K562 (cell line): ENCODE results near the gene LRRC3C. TPM values are rescaled to one million over a fixed set of nuclear protein-coding genes. Genes with fewer than 3 reads are reported as not detected.

Experiments
- CCNT2 ChIP-seq: IDR thresholded peaks from 2 replicates; pipeline ENCODE4 v1.6.1; 2011; ENCODE audit warnings: borderline replicate concordance, low read depth, mild to moderate bottlenecking, moderate library complexity, mixed read lengths, low read length; ENCODE audit not compliant: insufficient read length; ENCODE audit errors: extremely low read depth
- GTF2E2 ChIP-seq: fragments of 200-800 bp; sonication (Bioruptor generic); IDR thresholded peaks from 2 replicates; pipeline ENCODE4 v1.6.1; 2016; ENCODE audit warnings: missing genetic modification characterization, missing compliant biosample characterization
- MGA ChIP-seq: fragments of 450-650 bp; IDR thresholded peaks from 2 replicates; pipeline ENCODE4 v1.6.1; 2016; ENCODE audit warnings: mild to moderate bottlenecking, moderate library complexity
- PTBP1 ChIP-seq: fragments of 200-400 bp; formaldehyde crosslinking; IDR thresholded peaks from 2 replicates; pipeline ENCODE4 v1.6.1; 2017; ENCODE audit warnings: low read depth, low read length
- SUPT5H ChIP-seq: fragments of 450-650 bp; IDR thresholded peaks from 2 replicates; pipeline ENCODE4 v1.6.1; 2016
- TFAP4 ChIP-seq: sonication (generic); formaldehyde crosslinking; IDR thresholded peaks from 2 replicates; pipeline ENCODE4 v1.8.0; 2022; ENCODE audit warnings: missing genetic modification reagents, mild to moderate bottlenecking, moderate library complexity, borderline replicate concordance
- THRA ChIP-seq: fragments of 450-650 bp; IDR thresholded peaks from 2 replicates; pipeline ENCODE4 v1.6.1; 2017; ENCODE audit warnings: mild to moderate bottlenecking, moderate library complexity
- THRB ChIP-seq: fragments of 450-650 bp; formaldehyde crosslinking; conservative IDR thresholded peaks from 2 replicates; pipeline ENCODE4 v1.4.0; 2022; ENCODE audit warnings: mild to moderate bottlenecking, missing genetic modification characterization
- ZKSCAN1 ChIP-seq: fragments of 150-350 bp; IDR thresholded peaks from 2 replicates; pipeline ENCODE4 v1.6.1; 2016; ENCODE audit warnings: low read depth, low read length
- ZZZ3 ChIP-seq: fragments of 450-650 bp; IDR thresholded peaks from 2 replicates; pipeline ENCODE4 v1.6.1; 2016; ENCODE audit warnings: antibody characterized with exemption, mild to moderate bottlenecking, moderate library complexity
- polyA plus RNA-seq, 8 experiments: library from polyadenylated mRNA; depleted of rRNA in 4 of 8; stranded (reverse) in 5 of 8; unstranded in 3 of 8; fragments of >200 nt; fragmentation: Nextera tagmentation in 2 of 8; fragmentation: Illumina TruSeq in 1 of 8; extraction: Ambion mirVana in 2 of 8; extraction: Trizol in 1 of 8; gene quantifications; 2 replicates each; pipeline versions ENCODE4 v1.2.1 to v1.2.3, GENCODE V29; 2011 to 2014; ENCODE audit warnings: inconsistent platforms in 1 of 8, missing spikeins in 1 of 8
- total RNA-seq, 7 experiments: library from RNA; depleted of rRNA in 6 of 7; stranded (reverse); fragments of >200 nt in 6 of 7; fragmentation: Illumina TruSeq in 2 of 7; extraction: Trizol in 2 of 7; gene quantifications; 2 replicates each; pipeline versions ENCODE4 v1.2.1 to v1.2.3, GENCODE V29; 2011 to 2021; ENCODE audit warnings: low replicate concordance in 1 of 7

LRRC3C gene
- total and polyA plus RNA-seq, 9 of the 15 experiments (the other 6 are each of a cell fraction or from before 2014, with no cell fraction given): not detected

GRCh38 chr17:39980351-39981206 lies 53.0 kb downstream of the LRRC3C start, which contains the start of gene PSMD3 (continued):
- TF ChIP-seq MGA: peak; percentile 96
- peak; percentile 70; the same call in 1 of the 2 replicates for TF ChIP-seq GTF2E2 (tag)
- TF ChIP-seq ZZZ3: no peak
- peak; percentile 95 for TF ChIP-seq TFAP4
- peak; percentile 85 for TF ChIP-seq SUPT5H
- TF ChIP-seq THRA: no peak
- no peak; the same call in 1 of the 2 replicates for TF ChIP-seq THRB (CRISPR knock-in tag)
- no peak for TF ChIP-seq ZKSCAN1
- peak; percentile 55 for TF ChIP-seq CCNT2
- TF ChIP-seq PTBP1: no peak
